OCI-LY3 (cell line): ENCODE results near the gene ARID3B.
"Not testable (repeated sequence)": the region's sequence is repeated elsewhere in the genome, so short reads cannot be mapped to it uniquely, and the experiment has no call there.

Experiments
- H2AFZ ChIP-seq: fragments of 200-600, 300-600 bp; shearing (Covaris generic); 2 replicates; pipeline ENCODE4 v1.6.0; 2014; ENCODE audit warnings: antibody characterized with exemption, low read depth, low read length
- H3K27ac ChIP-seq: fragments of 200-600, 300-600 bp; sonication (generic); 2 replicates; pipeline ENCODE4 v1.5.1; 2014; ENCODE audit warnings: mild to moderate bottlenecking, low read length, moderate library complexity, mixed read lengths
- H3K27me3 ChIP-seq: fragments of 200-600, 300-600 bp; sonication (generic); 2 replicates; pipeline ENCODE4 v1.6.1; 2014; ENCODE audit warnings: low read depth, low read length, mixed read lengths
- H3K36me3 ChIP-seq: fragments of 200-600, 300-600 bp; sonication (generic); replicated peaks from 2 replicates; pipeline ENCODE3; 2014; ENCODE audit warnings: low read depth, low read length, mixed read lengths
- H3K4me1 ChIP-seq: fragments of 300-600, 200-600 bp; sonication (generic); 2 replicates; pipeline ENCODE4 v1.6.1; 2014; ENCODE audit warnings: low read length, mixed read lengths
- H3K4me2 ChIP-seq: fragments of 200-600, 300-600 bp; sonication (generic); 2 replicates; pipeline ENCODE4 v1.6.1; 2014; ENCODE audit warnings: low read length, mixed read lengths
- H3K4me3 ChIP-seq: fragments of 300-600, 200-600 bp; sonication (generic); 2 replicates; pipeline ENCODE4 v1.5.1; 2014; ENCODE audit warnings: antibody characterized with exemption, mild to moderate bottlenecking, low read length, moderate library complexity
- H3K79me2 ChIP-seq: fragments of 300-600, 200-600 bp; shearing (Covaris generic); 2 replicates; pipeline ENCODE4 v1.6.1; 2014; ENCODE audit warnings: mild to moderate bottlenecking, low read length, mixed read lengths
- H3K9ac ChIP-seq: fragments of 300-600, 200-600 bp; shearing (Covaris generic); 2 replicates; pipeline ENCODE4 v1.6.0; 2014; ENCODE audit warnings: mild to moderate bottlenecking, low read length, moderate library complexity
- H3K9me3 ChIP-seq: fragments of 200-600, 300-600 bp; shearing (Covaris generic); 2 replicates; pipeline ENCODE4 v1.6.1; 2014; ENCODE audit warnings: low read length, mixed read lengths; ENCODE audit not compliant: insufficient read depth
- H4K20me1 ChIP-seq: fragments of 200-600, 300-600 bp; sonication (generic); 2 replicates; pipeline ENCODE4 v1.6.1; 2016; ENCODE audit warnings: low read length, mixed read lengths; ENCODE audit not compliant: insufficient read depth
- CTCF ChIP-seq: fragments of 200-600, 300-600 bp; sonication (generic); IDR thresholded peaks from 2 replicates; pipeline ENCODE4 v1.5.1; 2014; ENCODE audit warnings: antibody characterized with exemption, low read length, low read depth
- EZH2phosphoT487 ChIP-seq: fragments of 200-600 bp; shearing (Covaris generic); IDR thresholded peaks from 2 replicates; pipeline ENCODE4 v1.6.1; 2018; ENCODE audit warnings: antibody characterized with exemption, mixed run types, low read depth

The ARID3B gene

GRCh38 chr15:74627766-74628165, 86.7 kb downstream of the ARID3B start:
- Histone ChIP-seq H3K4me2 (peak overlapping the region; percentile 56), H4K20me1 (peaks cover 18% of the 10 kb centered on the region), H3K9ac (peak overlapping the region; percentile 56), H2AFZ (no peak overlapping the region), H3K9me3 (no peaks in the 10 kb centered on the region), H3K4me1 (peaks cover 56% of the 10 kb centered on the region), H3K4me3 (peak overlapping the region; percentile 40; the same call in 1 of the 2 replicates), H3K79me2 (peaks cover 27% of the 10 kb centered on the region), H3K27ac (peak overlapping the region; percentile 92), H3K36me3 (peaks cover 82% of the 10 kb centered on the region), H3K27me3 (no peaks in the 10 kb centered on the region)
- TF ChIP-seq EZH2phosphoT487, result no peak
- TF ChIP-seq CTCF, result no peak

- Histone ChIP-seq H3K36me3 (peaks cover 82% of the 10 kb centered on the region), H2AFZ (no peak overlapping the region), H3K79me2 (peaks cover 23% of the 10 kb centered on the region), H3K4me3 (no peak overlapping the region), H3K4me1 (peaks cover 56% of the 10 kb centered on the region), H4K20me1 (peaks cover 21% of the 10 kb centered on the region), H3K9ac (peak overlapping the region; percentile 56; the same call in 1 of the 2 replicates), H3K27me3 (no peaks in the 10 kb centered on the region), H3K9me3 (no peaks in the 10 kb centered on the region), H3K4me2 (no peak overlapping the region), H3K27ac (peak overlapping the region; percentile 92)
- no peak for TF ChIP-seq CTCF
- TF ChIP-seq EZH2phosphoT487, result no peak
Measured at GRCh38 chr15:74628199-74628598, 87.2 kb downstream of the ARID3B start.

GRCh38 chr15:74628949-74629348, 87.9 kb downstream of the ARID3B start:
- Histone ChIP-seq H3K4me1 (peaks cover 63% of the 10 kb centered on the region), H3K9me3 (no peaks in the 10 kb centered on the region), H3K36me3 (peaks cover 82% of the 10 kb centered on the region), H3K27ac (peak overlapping the region; percentile 92), H3K79me2 (peaks cover 18% of the 10 kb centered on the region), H4K20me1 (peaks cover 26% of the 10 kb centered on the region), H2AFZ (no peak overlapping the region), H3K9ac (no peak overlapping the region), H3K4me3 (no peak overlapping the region), H3K4me2 (no peak overlapping the region), H3K27me3 (no peaks in the 10 kb centered on the region)
- no peak for TF ChIP-seq EZH2phosphoT487
- TF ChIP-seq CTCF, result no peak

GRCh38 chr15:74629696-74630095, 88.7 kb downstream of the ARID3B start:
- Histone ChIP-seq H3K36me3 (peaks cover 83% of the 10 kb centered on the region), H3K9ac (peak overlapping the region; percentile 38)
- H3K4me3 ChIP-seq, result not testable (repeated sequence)

More at GRCh38 chr15:74629696-74630095, 88.7 kb downstream of the ARID3B start:
- H3K27me3 ChIP-seq, H3K9me3 ChIP-seq, H2AFZ ChIP-seq: not testable (repeated sequence)
- peak overlapping the region; percentile 34; the same call in 1 of the 2 replicates for H3K4me2 ChIP-seq
- peaks cover 27% of the 10 kb centered on the region for H4K20me1 ChIP-seq
- peak overlapping the region; percentile 88 for H3K27ac ChIP-seq
- peaks cover 18% of the 10 kb centered on the region for H3K79me2 ChIP-seq
- peaks cover 66% of the 10 kb centered on the region for H3K4me1 ChIP-seq
